ENCODE measurements around the gene SEC31B. TPM values are rescaled to one million over a fixed set of nuclear protein-coding genes. Genes with fewer than 3 reads are reported as not detected.

SEC31B gene
- total RNA-seq, 1 donor from 2014 or later = 13.2 TPM

GRCh38 chr10:100537475-100537874, 17.8 kb upstream of the SEC31B start:
- DNase-seq (ENCODE audit: low spot score) = no peak
- TF ChIP-seq, protein P1, sequence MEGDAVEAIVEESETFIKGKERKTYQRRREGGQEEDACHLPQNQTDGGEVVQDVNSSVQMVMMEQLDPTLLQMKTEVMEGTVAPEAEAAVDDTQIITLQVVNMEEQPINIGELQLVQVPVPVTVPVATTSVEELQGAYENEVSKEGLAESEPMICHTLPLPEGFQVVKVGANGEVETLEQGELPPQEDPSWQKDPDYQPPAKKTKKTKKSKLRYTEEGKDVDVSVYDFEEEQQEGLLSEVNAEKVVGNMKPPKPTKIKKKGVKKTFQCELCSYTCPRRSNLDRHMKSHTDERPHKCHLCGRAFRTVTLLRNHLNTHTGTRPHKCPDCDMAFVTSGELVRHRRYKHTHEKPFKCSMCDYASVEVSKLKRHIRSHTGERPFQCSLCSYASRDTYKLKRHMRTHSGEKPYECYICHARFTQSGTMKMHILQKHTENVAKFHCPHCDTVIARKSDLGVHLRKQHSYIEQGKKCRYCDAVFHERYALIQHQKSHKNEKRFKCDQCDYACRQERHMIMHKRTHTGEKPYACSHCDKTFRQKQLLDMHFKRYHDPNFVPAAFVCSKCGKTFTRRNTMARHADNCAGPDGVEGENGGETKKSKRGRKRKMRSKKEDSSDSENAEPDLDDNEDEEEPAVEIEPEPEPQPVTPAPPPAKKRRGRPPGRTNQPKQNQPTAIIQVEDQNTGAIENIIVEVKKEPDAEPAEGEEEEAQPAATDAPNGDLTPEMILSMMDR (IDR thresholded peaks at IDR 0.05; ENCODE audit: unreplicated experiment) = no peak
- peaks cover 13% of the 10 kb centered on the region for H3K4me1 Mint-ChIP-seq (ENCODE audit: unreplicated experiment)
- peaks cover 9% of the 10 kb centered on the region for H3K36me3 Mint-ChIP-seq (ENCODE audit: low read depth, unreplicated experiment)
- no peak overlapping the region for H3K27ac Mint-ChIP-seq (ENCODE audit: unreplicated experiment)
- no peak overlapping the region for H3K4me3 Mint-ChIP-seq (ENCODE audit: unreplicated experiment)
- H3K27me3 Mint-ChIP-seq (ENCODE audit: unreplicated experiment) = peaks cover 2% of the 10 kb centered on the region
- no peaks in the 10 kb centered on the region for H3K9me3 Mint-ChIP-seq (ENCODE audit: unreplicated experiment)

DNA sequence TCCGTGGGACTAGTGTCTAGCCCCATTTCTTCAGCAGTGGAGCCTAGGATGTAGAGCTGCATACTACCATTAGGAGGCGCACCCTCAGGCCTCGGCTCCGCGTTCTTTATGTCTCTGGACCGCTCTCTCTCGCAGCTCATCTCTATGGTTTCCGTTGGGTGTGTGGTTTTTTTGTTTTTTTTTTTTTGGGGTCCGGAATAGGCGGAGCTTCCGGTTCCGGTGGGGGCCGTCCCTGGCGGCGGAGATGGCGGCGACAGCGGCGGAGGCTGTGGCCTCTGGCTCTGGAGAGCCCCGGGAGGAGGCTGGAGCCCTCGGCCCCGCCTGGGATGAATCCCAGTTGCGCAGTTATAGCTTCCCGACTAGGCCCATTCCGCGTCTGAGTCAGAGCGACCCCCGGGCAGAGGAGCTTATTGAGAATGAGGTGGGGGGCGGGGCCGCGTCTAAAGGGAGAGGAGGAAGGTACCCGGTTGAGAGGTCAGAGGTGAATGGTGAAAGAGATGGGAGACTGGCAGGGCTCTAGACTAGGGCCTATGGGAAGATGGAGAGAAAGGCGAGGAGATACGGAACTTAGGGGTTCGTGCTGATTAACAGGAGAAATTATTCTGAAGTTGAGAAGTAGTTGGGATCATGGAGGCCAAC, 16.2 kb upstream of the SEC31B start, which contains the start of gene HIF1AN:
HIF1AN (plus strand) TSS at position 229 of the 639 bp plus-strand sequence; CDS start at position 245, 16 bp downstream.
- Mint-ChIP-seq H3K36me3 (ENCODE audit: low read depth, unreplicated experiment) (peaks cover 9% of the 10 kb centered on the region), H3K4me3 (ENCODE audit: unreplicated experiment) (no peak within 1 kb of the TSS), H3K4me1 (ENCODE audit: unreplicated experiment) (peaks cover 13% of the 10 kb centered on the region), H3K27ac (ENCODE audit: unreplicated experiment) (no peak within 1 kb of the TSS), H3K9me3 (ENCODE audit: unreplicated experiment) (no peaks in the 10 kb centered on the region), H3K27me3 (ENCODE audit: unreplicated experiment) (peaks cover 2% of the 10 kb centered on the region)
- peak; percentile 79 for DNase-seq (ENCODE audit: low spot score)
- TF ChIP-seq, protein P1 (IDR thresholded peaks at IDR 0.05; ENCODE audit: unreplicated experiment) = peak; percentile 76

- H3K27ac Mint-ChIP-seq (ENCODE audit: unreplicated experiment) = no peak overlapping the region
- H3K4me1 Mint-ChIP-seq (ENCODE audit: unreplicated experiment) = peaks cover 14% of the 10 kb centered on the region
- TF ChIP-seq, protein P1 (IDR thresholded peaks at IDR 0.05; ENCODE audit: unreplicated experiment) = no peak
- H3K36me3 Mint-ChIP-seq (ENCODE audit: low read depth, unreplicated experiment) = peaks cover 6% of the 10 kb centered on the region
- no peaks in the 10 kb centered on the region for H3K9me3 Mint-ChIP-seq (ENCODE audit: unreplicated experiment)
- H3K27me3 Mint-ChIP-seq (ENCODE audit: unreplicated experiment) = peaks cover 2% of the 10 kb centered on the region
- no peak overlapping the region for H3K4me3 Mint-ChIP-seq (ENCODE audit: unreplicated experiment)
- no peak for DNase-seq (ENCODE audit: low spot score)
These were observed 15.7 kb upstream of the SEC31B start for GRCh38 chr10:100535338-100535714.

DNA sequence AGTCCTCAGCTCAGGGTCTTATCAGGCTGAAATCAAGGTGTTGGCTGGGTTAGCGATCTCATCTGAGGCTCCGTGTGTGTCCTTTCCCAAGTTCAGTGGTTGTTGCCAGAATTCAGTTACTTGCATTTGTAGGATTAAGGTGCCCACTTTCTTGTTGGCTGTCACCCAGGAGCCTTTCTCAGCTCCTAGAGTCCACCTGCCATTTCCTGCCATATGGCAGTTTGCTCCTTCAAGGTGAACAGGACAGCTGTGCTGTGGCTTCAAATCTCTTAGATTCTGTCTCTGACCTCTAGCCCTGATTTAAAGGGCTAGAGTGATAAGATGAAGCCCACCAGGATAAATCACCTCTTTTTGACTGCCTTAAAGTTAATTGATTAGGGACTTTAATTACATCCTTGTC, 15.1 kb upstream of the SEC31B start:
- H3K4me1 Mint-ChIP-seq (ENCODE audit: unreplicated experiment) = peaks cover 20% of the 10 kb centered on the region
- peaks cover 2% of the 10 kb centered on the region for H3K27me3 Mint-ChIP-seq (ENCODE audit: unreplicated experiment)
- TF ChIP-seq, protein P1 (IDR thresholded peaks at IDR 0.05; ENCODE audit: unreplicated experiment) = no peak
- H3K36me3 Mint-ChIP-seq (ENCODE audit: low read depth, unreplicated experiment) = peaks cover 4% of the 10 kb centered on the region
- H3K27ac Mint-ChIP-seq (ENCODE audit: unreplicated experiment) = no peak overlapping the region
- no peak overlapping the region for H3K4me3 Mint-ChIP-seq (ENCODE audit: unreplicated experiment)
- no peaks in the 10 kb centered on the region for H3K9me3 Mint-ChIP-seq (ENCODE audit: unreplicated experiment)
- DNase-seq (ENCODE audit: low spot score) = no peak

DNA sequence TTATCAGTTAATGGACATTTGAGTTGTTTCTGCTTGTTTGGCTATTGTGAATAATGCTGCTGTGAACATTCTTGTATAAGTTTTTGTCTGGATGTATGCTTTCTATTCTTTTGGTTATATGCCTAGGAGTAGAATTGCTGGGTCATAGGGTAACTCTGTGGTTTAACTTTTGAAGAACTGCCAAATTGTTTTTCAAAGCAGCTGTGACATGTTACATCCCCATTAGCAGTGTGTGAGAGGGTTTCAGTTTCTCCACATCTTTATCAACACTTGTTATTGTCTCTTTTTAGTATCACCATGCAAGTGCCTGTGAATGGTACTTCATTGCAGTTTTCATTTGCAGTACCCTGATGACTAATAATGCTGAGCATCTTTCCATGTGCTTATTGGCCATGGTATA, 12.1 kb upstream of the SEC31B start:
- H3K27me3 Mint-ChIP-seq (ENCODE audit: unreplicated experiment) = no peaks in the 10 kb centered on the region
- no peaks in the 10 kb centered on the region for H3K9me3 Mint-ChIP-seq (ENCODE audit: unreplicated experiment)
- no peak overlapping the region for H3K4me3 Mint-ChIP-seq (ENCODE audit: unreplicated experiment)
- H3K27ac Mint-ChIP-seq (ENCODE audit: unreplicated experiment) = no peak overlapping the region
- DNase-seq (ENCODE audit: low spot score) = no peak
- TF ChIP-seq, protein P1 (IDR thresholded peaks at IDR 0.05; ENCODE audit: unreplicated experiment) = no peak
- H3K4me1 Mint-ChIP-seq (ENCODE audit: unreplicated experiment) = peaks cover 26% of the 10 kb centered on the region
- H3K36me3 Mint-ChIP-seq (ENCODE audit: low read depth, unreplicated experiment) = peaks cover 6% of the 10 kb centered on the region
